Measurements from ENCODE around the gene TMEM26.

The TMEM26 gene

DNA sequence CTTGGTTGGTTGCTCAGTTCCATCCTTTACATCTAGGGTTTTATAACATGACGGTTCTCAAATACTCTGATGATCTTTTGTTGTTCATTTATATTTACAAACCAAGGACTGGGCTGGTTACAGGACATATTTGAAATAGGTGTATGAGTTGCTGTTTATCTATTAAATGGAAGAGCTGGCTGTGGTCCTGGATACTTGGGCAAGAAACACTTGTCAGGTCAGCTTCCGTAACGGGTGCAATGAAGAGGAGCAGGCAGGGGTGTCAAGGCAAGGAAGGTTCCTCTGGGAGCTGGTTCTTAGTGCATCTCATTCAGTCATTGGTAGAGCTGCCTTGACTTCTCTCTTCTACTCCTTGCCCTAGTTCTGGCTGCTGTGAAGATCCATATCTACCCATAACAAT, 4.8 kb upstream of the TMEM26 start:
- DNase-seq, result no peak

DNA sequence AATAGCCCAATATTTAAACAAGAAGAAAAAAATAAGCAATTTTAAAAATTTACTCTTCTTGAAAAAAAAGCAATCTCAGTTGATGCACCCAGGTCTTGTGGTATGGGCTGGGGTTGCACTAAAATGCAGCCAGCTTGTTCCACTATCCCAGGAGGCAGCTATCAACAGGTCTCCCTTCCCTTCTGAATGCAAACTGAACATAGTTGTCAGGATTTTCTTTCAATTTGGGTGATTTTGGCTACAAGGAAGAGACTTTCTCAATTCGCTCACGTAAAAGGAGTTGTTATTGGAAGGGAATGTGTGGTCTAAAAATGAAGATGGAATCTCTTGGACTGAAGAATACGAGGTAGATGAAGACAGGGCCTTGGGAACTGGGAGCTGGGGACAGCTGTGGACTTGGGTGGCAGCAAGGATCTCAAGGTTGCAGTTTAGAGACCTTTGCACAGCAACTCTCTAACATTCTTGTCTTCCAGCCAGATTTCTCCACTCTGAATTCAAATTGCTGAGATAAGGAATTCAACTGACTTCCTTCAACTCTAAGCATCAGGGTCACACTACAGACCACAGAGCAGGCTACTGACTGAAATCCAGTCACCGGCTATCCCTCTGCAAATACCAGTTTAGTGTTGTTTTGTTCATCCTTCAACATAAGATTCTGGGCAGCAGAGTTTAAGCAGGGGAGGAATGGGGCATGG, 3.1 kb upstream of the TMEM26 start:
- no peak for DNase-seq

DNA sequence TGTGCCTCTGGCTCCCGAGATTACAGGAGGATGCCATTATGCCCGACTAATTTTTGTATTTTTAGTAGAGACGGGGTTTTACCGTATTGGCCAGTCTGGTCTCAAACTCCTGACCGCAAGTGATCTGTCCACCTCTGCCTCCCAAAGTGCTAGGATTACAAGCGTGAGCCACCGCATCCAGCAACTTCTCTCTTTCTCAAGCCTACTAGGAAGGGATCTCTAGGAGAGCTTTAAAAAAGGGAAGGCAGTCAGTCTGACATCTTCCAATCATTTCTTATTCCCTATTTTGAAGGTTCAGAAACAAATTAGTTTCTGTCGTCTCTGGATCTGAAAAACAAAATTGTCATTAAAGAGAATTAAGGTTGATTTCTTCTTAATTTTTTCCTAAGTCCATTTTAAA, 2.5 kb upstream of the TMEM26 start:
- peak; percentile 29 for DNase-seq

- no peak for DNase-seq
Observed at GRCh38 chr10:61454541-61454940, 1.4 kb upstream of the TMEM26 start.

- DNase-seq, result no peak
Observed at GRCh38 chr10:61452151-61452651, 980 bp downstream of the TMEM26 start.

GRCh38 chr10:61451357-61451756, 1.8 kb downstream of the TMEM26 start:
- no peak for DNase-seq

- no peak for DNase-seq
Observed at GRCh38 chr10:61448841-61449600, 4.2 kb downstream of the TMEM26 start.

GRCh38 chr10:61448091-61448490, 5.1 kb downstream of the TMEM26 start:
- DNase-seq, result no peak

DNA sequence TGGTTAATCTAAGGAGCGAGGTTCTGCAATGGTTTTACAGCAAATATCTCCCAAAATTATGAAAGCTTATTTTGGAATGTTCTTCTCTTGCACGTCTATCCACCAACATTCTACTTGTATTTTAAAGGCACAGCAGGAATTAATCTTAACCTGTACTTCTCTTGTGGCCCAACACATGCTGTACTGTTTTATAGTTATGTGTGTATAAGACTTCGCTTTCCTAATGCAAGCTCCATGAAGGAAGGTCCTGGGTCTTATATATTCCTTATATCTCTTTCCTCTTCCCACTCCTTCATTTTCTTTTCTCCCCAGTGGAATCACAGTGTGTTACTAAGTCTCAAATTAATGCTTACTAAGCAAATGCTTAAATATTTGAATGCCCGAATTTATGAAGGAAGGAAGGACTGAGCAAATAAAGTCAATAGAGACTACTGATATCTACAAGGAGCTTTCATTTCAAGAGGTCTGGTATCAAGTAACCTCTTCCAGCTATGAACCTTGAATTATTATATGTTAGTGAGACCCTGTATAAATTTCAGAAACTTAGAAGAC, 14.0 kb downstream of the TMEM26 start:
- no peak for DNase-seq

DNA sequence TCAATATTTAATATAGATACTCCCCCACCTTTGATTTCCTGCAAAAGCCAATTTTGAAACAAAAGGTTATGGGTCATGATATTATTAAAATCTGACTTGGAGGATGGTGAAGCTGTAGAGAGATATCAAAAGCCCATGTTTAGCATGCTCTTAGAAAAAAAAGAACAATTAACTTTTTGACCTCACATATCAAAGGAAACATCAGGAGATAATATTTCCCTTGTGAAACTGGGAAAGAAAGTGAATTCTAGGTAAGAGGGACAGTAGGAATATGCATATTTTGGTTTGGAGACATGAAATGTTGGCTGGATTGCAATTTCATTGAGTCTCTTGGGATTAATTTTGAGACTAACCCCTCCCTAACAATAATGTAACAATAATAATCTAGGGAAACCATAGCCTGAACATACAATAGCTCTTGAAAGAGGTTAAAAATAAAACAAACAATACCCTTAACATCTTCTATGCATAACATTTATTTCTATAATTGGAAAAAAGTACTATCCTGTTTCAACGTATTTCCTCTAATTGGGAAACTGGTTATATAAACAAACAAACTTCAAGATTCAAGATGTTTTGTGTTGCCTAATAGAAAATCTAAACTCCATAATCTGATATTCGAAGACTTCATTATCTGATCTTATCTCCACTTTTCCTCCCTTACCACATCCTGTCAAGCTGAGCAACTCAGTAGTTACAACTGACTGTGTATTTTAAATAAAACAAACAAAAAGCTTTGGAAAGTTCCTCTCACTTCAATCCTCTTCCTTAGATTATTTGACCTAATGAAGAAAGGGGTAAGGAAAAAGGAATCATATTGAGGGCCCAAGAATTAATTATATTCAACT, 14.8 kb downstream of the TMEM26 start:
- DNase-seq, result no peak

DNA sequence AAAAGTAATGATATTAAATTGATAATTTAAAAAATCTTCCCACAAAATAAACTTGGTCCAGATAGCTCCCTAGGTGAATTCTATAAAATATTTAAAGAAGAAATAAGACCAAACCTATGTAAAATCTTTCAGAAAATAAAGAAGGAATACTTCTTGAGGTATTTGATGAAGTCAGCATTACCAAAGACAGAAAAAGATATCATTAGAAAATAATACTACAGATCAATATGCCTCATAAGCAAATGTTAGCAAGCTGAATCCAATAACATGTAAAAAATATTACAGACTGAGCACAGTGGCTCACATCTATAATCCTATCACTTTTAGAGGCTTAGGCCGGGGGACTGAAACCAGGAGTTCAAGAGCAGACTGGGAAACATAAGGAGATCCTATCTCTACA, 30.0 kb downstream of the TMEM26 start:
- DNase-seq, result no peak

DNA sequence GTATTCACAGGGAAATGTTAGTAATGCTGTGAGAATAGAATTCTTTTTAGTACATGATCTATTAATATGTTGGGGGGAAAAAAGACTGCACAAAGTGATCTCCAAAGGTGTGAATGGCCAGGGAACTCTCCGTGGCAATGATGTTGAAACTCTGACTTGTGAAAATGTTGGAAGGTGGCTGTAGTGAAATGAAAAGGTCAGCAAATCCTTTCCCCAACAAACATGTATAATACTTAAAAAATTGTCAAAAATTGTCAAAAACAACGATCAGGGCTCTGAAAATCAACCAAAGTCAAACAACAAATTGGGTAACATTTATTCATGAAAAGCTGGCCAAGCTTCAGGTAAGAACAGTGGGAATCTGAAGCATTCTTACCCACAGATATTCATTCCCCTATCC, 35.5 kb downstream of the TMEM26 start:
- no peak for DNase-seq

- no peak for DNase-seq
Observed at GRCh38 chr10:61415824-61416223, 37.4 kb downstream of the TMEM26 start.

DNA sequence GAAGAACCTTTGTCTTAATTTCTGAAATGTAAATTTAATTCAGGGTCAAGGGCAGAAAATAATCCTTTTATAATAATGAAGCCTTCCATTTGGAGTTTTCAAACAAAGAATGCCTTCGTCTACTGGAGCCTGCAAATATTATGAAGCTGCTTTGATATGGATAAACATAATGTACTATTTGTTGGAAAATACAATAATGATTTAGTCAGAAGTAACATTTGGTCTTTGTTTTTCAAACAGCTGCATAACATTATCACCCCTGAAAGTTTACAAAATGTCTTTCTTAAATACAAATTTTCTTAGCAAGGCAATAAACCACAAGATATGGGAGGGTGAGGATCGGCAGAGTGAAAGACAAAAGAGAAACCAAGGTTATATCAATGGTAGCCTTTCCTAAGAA, 41.5 kb downstream of the TMEM26 start:
- no peak for DNase-seq

- DNase-seq, result no peak
Observed at GRCh38 chr10:61410353-61411070, 42.7 kb downstream of the TMEM26 start.

DNA sequence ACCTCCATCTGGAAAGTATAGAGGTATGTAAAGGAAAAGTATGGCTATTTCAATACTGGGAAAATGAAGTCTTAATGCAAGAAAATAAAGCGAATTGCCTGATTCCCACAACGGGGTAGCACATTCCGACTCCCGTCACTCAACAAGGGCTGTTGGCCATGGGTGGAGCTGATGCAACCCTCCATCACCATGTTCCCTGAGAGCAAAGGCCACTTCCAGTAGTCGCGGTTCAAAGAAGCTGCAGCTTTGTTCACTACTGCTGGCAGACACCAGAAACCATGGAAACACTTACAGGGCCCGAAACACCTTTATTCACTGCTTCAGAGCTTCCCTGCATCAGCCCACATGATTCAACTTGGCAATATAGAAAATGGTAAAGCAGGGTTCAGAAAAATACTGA, 44.0 kb downstream of the TMEM26 start:
- DNase-seq, result no peak

GRCh38 chr10:61408105-61408504, 45.1 kb downstream of the TMEM26 start:
- DNase-seq, result no peak

DNA sequence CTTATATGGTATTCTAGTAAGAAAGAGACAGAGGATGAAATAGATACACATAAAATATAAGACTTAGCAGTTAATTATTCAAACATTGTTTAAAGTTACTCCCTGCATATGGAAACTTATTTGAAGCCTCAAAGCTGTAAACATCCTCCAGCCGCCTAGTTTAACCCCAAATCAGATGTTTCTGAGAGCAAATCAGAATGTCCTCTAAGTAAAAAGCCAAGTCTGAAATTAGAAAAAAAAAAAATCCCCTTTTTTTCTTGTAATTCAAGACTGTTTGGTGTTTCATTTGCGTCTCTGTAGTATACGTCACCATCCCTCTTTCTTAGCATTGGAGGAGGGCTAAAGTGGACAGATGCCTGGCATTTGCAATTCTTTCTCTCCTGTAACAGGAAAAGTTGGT, 46.4 kb downstream of the TMEM26 start:
- no peak for DNase-seq

DNA sequence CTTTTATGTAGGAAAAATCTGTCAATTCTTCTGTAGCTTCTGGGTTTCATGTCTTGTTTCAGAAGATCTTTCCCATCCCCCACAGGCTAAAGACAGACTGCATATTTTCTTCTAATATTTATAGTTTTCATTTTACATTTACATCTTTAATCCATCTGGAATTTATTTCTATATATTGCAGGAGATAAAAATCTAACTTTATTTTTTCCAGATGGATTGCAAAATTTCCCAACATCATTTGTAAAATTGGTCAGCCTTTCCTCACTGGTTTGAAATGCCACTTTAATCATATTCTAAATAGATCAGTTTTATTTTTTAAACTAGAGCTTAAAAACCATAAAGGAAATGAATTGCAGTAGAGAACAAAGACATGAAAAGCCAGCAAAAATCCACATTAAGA, 46.9 kb downstream of the TMEM26 start:
- no peak for DNase-seq

GRCh38 chr10:61404751-61405150, 48.4 kb downstream of the TMEM26 start:
- DNase-seq, result peak; percentile 29

DNA sequence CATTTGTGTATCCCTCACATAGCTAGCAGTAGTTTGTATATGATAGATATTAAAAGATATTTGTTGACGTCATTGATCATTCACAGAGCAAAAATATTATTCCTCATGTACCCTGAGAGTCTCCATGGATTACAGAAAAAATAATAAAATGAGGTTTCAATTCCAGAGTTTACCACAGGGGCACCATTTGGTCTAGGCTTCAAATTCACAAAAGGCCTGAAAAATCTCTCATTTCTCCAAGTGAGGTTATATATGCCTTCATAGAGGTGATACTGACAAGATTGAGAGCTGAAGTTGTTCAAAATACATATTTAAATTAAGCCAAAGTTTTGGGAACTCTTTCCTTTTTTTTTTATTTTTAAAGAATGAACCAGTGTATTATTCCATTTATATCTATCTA, 52.7 kb downstream of the TMEM26 start:
- no peak for DNase-seq

- DNase-seq, result no peak
Observed at GRCh38 chr10:61399406-61399805, 53.8 kb downstream of the TMEM26 start.

Data from MV-4-11 (cell line).